ENCODE measurements around the gene UGT1A10. TPM values are rescaled to one million over a fixed set of nuclear protein-coding genes. Genes with fewer than 3 reads are reported as not detected.

Gene UGT1A10
- total and polyA plus RNA-seq, 8 donors: not detected

DNA sequence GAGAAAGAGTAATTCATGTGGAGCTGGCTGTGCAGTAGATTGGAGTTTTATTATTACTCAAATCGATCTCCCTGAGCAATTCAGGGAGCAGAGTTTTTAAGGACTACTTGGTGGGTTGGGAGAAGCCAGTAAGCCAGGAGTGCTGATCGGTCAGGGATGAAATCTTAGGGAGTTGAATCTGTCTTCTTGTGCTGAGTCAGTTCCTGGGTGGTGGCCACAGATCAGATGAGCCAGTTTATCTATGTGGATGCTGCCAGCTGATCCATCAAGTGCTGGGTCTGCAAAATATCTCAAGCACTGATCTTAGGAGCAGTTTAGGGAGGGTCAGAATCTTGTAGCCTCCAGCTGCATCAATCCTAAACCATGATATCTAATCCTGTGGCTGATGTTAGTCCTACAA is 35.9 kb upstream of the UGT1A10 start:
- no peak overlapping the region for H3K27ac ChIP-seq
- intact Hi-C loops (cut with DNase I): no loop called here
- DNase-seq: no peak
- TF ChIP-seq, protein P1, sequence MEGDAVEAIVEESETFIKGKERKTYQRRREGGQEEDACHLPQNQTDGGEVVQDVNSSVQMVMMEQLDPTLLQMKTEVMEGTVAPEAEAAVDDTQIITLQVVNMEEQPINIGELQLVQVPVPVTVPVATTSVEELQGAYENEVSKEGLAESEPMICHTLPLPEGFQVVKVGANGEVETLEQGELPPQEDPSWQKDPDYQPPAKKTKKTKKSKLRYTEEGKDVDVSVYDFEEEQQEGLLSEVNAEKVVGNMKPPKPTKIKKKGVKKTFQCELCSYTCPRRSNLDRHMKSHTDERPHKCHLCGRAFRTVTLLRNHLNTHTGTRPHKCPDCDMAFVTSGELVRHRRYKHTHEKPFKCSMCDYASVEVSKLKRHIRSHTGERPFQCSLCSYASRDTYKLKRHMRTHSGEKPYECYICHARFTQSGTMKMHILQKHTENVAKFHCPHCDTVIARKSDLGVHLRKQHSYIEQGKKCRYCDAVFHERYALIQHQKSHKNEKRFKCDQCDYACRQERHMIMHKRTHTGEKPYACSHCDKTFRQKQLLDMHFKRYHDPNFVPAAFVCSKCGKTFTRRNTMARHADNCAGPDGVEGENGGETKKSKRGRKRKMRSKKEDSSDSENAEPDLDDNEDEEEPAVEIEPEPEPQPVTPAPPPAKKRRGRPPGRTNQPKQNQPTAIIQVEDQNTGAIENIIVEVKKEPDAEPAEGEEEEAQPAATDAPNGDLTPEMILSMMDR (IDR thresholded peaks at IDR 0.05): no peak
- no peaks in the 10 kb centered on the region for H3K36me3 ChIP-seq
- peaks cover 0 to 4% of the 10 kb centered on the region in 2 donors for H3K27me3 ChIP-seq
- no peaks in the 10 kb centered on the region for H3K4me1 ChIP-seq
- no peak overlapping the region for H3K4me3 ChIP-seq
- no peak for ATAC-seq
- no peaks in the 10 kb centered on the region for H3K9me3 ChIP-seq

DNA sequence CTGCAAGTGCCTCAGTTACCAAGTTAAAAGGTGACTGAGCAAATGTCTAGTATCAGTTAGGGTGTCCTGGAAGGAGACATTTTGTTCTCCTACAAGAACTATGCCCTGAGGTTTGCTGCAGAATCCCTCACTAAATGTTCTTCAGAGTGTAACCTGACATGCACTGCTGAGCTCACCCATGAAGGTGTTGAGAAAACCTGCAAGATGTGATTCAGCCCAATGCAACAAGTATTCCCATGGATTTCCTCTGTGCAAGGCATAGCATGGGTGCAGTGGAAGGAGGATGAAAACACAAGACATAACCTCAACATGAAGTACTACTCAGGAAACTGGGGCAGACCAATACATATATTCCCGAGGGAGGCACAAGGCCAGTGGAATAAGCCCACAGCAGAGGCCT is 34.2 kb upstream of the UGT1A10 start:
- TF ChIP-seq, protein P1 (IDR thresholded peaks at IDR 0.05): no peak
- no peaks in the 10 kb centered on the region for H3K9me3 ChIP-seq
- no peak for ATAC-seq
- no peak for DNase-seq
- H3K36me3 ChIP-seq: no peaks in the 10 kb centered on the region
- H3K27me3 ChIP-seq: peaks cover 0 to 4% of the 10 kb centered on the region in 2 donors
- H3K27ac ChIP-seq: no peak overlapping the region
- H3K4me3 ChIP-seq: no peak overlapping the region
- H3K4me1 ChIP-seq: no peaks in the 10 kb centered on the region
- intact Hi-C loops (cut with DNase I): no loop called here

DNA sequence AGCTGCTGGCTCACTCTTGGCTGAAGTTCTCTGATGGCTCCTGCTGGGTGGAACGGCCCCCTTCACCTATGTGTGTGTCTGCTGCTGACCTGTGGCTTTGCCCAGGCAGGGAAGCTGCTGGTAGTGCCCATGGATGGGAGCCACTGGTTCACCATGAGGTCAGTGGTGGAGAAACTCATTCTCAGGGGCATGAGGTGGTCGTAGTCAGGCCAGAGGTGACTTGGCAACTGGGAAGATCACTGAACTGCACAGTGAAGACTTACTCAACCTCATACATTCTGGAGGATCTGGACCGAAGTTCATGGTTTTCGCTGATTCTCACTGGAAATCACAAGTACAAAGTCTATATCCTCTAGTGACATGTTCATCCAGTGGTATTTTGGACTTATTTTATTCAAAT is 32.7 kb upstream of the UGT1A10 start:
- Histone ChIP-seq H3K4me1 (no peaks in the 10 kb centered on the region), H3K27ac (no peak overlapping the region), H3K27me3 (peaks cover 0 to 4% of the 10 kb centered on the region in 2 donors), H3K4me3 (no peak overlapping the region), H3K36me3 (no peaks in the 10 kb centered on the region), H3K9me3 (no peaks in the 10 kb centered on the region)
- no peak for ATAC-seq
- TF ChIP-seq, protein P1 (IDR thresholded peaks at IDR 0.05): no peak
- no peak for DNase-seq
- intact Hi-C loops (cut with DNase I): no loop called here

DNA sequence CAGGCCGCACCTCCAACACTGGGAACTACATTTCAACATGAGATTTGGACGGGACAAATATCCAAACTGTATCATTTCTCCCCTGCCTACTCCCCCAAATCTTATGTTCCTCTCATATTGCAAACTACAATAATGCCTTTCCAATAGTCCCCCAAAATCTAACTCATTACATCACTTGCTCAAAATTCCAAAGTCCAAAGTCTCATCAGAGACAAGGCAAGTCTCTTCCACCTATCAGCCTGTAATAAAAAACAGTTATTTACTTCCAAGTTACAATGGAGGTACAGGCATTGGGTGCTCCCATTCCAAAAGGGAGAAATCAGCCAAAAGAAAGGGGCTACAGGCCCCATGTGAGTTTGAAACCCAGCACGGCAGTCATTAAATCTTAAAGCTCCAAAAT is 31.4 kb upstream of the UGT1A10 start:
- Histone ChIP-seq H3K27me3 (peaks cover 0 to 4% of the 10 kb centered on the region in 2 donors), H3K36me3 (no peaks in the 10 kb centered on the region), H3K4me3 (no peak overlapping the region), H3K27ac (no peak overlapping the region), H3K9me3 (no peaks in the 10 kb centered on the region), H3K4me1 (no peaks in the 10 kb centered on the region)
- ATAC-seq (no peak), DNase-seq (no peak)
- intact Hi-C loops (cut with DNase I): no loop called here
- TF ChIP-seq, protein P1 (IDR thresholded peaks at IDR 0.05): no peak

DNA sequence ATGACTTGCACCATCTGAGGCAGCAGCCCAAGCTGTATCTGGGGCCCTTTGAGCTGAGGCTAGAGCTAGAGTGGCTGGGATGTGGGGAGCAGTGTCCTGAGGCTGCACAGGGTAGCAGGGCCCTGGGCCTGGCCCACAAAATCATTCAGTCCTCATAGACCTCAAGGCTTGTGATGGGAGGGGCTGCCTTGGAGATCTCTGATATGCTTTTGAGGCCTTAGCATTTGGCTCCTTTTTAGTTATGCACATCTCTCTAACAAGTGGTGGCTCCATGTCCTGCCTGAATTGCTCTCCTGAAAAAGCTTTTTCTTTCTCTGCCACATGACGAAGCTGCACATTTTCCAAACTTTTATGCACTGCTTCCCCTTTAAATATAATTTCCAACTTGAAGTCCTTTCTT is 30.6 kb upstream of the UGT1A10 start:
- DNase-seq: no peak
- TF ChIP-seq, protein P1 (IDR thresholded peaks at IDR 0.05): no peak
- no peak for ATAC-seq
- H3K4me3 ChIP-seq: no peak overlapping the region
- H3K4me1 ChIP-seq: no peaks in the 10 kb centered on the region
- H3K36me3 ChIP-seq: no peaks in the 10 kb centered on the region
- intact Hi-C loops (cut with DNase I): no loop called here
- H3K9me3 ChIP-seq: peaks cover 0 to 5% of the 10 kb centered on the region in 2 donors
- H3K27ac ChIP-seq: no peak overlapping the region
- H3K27me3 ChIP-seq: peaks cover 0 to 4% of the 10 kb centered on the region in 2 donors

Measured in left lung (tissue), 10 donors.